Stimulated activated CD4-positive, alpha-beta T cell treated with anti-CD3 and anti-CD28 coated beads, Interleukin-15, amount 100 ng/mL, for 24 hours (primary cell): ENCODE measurements around the gene FAIM.
"Not testable (repeated sequence)": the region's sequence is repeated elsewhere in the genome, so short reads cannot be mapped to it uniquely, and the experiment has no call there.

Experiments used
- DNase-seq: peaks from one replicate; pipeline ENCODE4 v3.0.0-alpha.2; 2020

Gene FAIM

GRCh38 chr3:138604106-138604595 lies 4.4 kb upstream of the FAIM start:
- DNase-seq: not testable (repeated sequence)

DNA sequence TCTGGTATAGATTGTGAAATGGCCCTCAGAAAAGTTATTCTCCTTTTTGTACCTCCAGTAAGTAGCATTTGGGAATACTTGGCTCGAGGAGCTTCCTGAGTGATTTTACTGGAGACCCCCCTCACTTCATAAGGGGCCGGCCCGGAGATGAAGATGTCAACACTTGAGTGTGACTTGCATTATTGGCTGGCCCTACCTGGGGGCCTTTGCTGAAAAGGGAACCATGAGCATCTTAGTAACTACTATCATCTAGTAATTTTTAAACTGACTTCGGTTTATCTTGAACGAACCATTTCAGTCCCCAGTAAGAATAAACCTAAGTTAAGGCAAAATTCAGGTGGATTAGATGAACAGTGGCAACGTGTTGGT lies 1.3 kb downstream of the FAIM start:
- DNase-seq: no peak

DNA sequence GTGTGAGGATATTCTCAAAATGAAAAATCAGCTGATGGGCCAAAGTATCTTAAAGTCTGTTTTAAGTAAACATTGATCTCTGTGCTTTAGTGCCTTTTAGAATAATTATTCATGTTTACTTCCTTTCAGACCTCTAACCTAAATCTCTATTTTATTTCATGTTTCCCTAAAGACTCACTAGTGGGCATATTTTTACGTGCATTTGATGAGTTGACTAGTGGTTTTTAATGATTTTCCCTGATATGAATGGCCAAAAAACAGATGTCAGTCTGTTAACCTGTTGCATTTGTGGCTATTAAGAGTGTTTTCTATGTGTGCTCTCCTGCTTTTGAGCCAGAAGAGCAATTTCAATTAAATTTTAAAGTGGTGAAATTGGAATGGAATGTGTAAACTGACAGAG lies 6.9 kb downstream of the FAIM start:
- no peak for DNase-seq

DNA sequence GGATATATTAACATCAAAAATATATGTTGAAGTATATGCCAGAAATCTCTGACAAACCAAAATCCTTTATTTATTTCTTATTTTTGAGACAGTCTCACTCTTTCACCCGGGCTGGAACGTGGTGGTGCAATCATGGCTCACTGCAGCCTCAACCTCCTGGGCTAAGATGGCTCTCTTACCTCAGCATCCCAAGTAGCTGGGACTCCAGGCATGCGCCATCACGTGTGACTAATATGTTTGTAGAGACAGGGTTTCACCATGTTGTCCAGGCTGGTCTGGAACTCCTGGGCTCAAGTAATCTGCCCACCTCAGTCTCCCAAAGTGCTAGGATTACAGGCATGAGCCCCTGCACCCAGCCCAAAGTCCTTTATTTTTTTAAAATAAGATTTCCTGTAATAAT lies 11.9 kb downstream of the FAIM start:
- DNase-seq: no peak

DNA sequence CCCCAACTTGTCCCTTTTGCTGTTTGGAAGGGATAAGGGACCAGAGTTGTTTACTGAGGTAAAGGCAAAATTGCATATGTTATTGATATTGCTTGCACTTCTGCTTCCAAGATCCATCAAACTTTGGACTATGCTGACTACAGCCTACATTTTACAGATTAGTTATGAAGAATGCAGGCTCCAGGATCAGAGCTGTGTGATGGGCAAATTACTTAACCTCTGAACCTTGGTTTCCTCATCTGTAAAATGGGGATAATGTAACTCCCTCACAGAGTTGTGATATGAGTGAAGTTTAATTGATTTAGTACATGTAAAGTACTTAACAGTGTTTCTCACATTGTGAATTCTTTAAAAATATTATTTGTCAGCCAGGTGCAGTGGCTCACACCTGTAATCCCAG lies 15.9 kb downstream of the FAIM start:
- DNase-seq: no peak

DNA sequence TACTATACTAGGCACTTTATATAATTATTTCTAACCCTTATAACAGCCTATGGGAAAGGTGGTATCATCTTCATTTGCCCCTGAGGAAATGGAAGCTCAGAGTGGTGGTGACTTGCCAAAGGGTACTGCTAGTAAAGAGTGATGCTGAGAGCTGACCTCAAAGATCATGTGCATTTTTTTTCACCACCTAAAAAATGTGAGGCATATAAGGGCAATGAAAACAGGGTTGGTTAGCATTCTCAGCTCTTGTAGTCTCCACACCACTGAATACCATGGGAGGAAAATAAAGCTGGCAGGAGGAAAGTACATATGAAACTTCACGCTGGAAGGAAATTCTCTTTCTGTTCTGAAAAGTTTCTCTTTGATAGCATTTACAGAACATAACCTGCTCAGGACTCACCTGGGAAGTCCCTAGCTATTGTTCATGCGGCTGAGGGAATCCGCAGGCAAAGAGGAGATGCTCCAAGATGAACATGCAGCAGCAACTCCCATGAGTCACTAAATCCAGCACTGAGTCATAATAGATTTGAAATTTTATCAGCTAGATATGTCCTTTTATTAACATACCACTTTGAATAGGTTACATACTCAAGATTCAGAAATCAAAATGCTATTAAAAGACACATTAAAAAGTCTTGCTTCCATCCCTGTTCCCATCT lies 17.3 kb downstream of the FAIM start:
- no peak for DNase-seq

DNA sequence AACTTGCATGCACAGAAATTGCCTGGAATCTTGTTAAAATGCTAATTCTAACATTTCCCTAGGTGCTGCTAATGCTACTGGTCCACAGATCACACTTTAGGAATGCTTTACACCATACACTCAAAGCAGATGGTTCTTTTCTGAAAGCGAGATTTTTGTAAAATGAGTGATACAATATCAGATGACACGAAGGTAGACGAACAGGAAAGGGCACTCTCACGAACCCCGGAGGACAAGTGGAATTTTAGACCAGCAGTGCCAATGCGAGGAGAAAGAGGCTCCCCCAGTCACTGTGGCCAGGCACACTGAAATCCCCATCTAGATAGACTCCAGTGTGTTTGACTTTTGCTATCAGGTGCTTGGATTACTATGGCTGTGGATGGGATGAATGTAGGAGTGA lies 21.0 kb downstream of the FAIM start:
- no peak for DNase-seq

GRCh38 chr3:138638641-138639040 lies 30.1 kb downstream of the FAIM start:
- no peak for DNase-seq

DNA sequence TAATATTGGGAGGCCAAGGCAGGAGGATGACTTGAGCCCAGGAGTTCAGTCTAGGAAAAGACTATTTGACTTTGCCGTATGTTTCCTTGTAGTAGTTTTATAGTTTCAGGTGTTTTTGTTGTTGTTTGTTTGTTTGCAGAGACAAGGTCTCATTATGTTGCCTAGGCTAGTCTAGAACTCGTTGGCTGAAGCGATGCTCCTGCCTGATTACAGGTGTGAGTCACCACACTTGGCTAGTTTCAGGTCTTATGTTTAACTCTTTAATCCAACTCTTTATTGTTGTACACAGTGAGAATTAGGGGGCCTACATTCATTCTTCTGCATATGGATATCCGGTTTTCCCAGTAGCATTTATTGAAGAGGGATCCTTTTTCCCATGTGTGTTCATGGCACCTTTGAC lies 32.0 kb downstream of the FAIM start:
- no peak for DNase-seq

DNA sequence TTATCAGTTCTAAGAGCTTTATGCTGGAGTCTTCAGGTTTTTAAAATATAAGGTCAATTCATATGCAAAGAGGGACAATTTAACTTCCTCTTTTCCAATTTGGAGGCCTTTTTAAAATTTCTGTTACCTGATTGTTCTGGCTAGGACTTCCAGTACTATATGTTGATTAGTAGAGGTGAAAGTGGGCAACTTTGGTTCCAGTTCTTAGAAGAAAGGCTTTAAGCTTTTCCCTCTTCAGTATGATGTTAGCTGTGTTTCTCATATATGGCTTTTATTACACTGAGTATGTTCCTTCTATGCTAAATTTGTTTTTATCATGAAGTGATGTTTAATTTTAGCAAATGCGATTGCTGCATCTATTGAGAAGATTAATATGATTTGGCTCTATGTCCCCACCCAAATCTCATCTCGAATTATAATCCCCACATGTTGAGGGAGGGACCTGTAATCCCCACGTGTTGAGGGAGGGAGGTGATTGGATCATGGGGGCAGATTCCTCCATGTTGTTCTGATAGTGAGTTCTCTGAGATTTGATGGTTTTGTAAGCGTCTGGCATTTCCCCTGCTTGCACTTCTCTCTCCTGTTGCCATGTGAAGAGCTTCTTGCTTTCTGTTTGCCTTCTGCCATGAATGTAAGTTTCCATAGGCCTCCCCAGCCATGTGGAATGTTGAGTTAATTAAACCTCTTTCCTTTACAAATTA lies 33.8 kb downstream of the FAIM start:
- DNase-seq: no peak

DNA sequence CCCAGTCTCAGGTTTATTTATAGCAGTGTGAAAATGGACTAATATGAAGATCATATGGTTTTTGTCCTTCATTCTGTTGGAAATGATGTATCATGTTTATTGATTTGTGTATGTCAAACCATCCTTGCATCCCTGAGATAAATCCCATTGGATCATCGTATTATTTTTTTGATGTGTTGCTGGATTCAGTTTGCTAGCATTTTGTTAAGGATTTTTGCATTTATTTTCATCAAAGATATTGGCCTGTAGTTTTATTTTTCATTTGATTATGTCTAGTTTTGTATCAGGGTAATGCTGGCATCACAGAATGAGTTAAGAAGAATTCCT lies 34.3 kb downstream of the FAIM start:
- DNase-seq: no peak

DNA sequence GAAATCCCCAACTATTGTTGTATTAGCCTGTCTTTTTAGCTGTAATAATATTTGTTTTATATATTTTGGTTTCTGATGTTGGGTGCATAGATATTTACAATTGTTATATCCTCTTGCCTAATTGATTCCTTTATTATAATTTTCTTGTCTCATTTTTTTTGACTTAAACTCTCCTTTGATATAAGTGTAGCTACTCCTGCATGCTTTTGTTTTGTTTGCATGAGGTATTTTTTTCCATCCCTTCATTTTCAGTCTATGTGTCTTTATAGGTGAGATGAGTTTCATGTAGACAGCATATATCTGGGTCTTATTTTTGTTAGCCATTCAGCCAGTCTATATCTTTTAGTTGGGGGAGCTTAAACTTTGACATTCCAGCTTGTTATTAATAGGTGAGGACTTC lies 37.4 kb downstream of the FAIM start:
- DNase-seq: no peak

DNA sequence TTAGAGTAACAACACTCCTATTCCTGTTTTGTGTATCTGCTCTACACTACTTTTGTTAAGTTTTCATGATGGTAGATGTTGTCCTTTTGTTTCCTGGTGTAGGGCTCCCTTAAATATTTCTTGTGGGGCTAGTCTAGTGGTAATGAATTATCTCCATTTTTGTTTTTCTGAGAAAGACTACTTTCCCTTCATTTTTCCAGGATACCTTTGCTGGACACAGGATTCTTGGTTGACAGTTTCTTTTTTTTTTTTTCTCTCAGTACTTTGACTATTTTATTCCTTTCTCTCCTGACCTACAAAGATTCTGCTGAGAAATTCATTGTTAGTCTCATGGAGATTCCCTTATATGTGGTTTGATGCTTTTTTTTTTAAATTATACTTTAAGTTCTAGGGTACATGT lies 37.9 kb downstream of the FAIM start:
- DNase-seq: no peak

- no peak for DNase-seq
These were observed 40.6 kb downstream of the FAIM start for GRCh38 chr3:138649134-138649533.

GRCh38 chr3:138653567-138653966 lies 45.0 kb downstream of the FAIM start:
- no peak for DNase-seq

- DNase-seq: no peak
These were observed 48.9 kb downstream of the FAIM start for GRCh38 chr3:138657508-138657907.

DNA sequence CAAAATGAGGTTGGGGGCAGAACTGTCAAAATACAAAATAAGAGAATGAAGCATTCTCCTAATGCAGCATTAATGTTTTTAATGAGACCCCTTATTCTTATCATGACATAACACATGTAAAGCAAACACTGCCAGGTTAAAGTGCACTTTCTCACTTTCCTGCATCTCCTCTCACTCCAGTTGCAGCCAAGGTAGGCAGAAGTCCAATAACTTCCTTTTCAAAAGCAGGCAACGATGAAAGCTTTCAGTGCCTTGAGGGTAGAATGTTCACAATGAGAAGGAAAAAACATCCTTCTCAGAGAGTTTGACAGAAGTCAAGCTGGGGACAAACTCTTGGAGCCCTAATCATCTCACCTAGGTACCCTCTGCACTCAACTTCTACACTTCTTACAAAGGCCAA lies 59.5 kb downstream of the FAIM start:
- no peak for DNase-seq

- DNase-seq: no peak
These were observed 61.8 kb downstream of the FAIM start for GRCh38 chr3:138670407-138670806.

GRCh38 chr3:138673641-138674530 lies 65.3 kb downstream of the FAIM start:
- no peak for DNase-seq

- no peak for DNase-seq
These were observed 66.8 kb downstream of the FAIM start for GRCh38 chr3:138675393-138675792.

- DNase-seq: no peak
These were observed 69.5 kb downstream of the FAIM start for GRCh38 chr3:138678086-138678485.

DNA sequence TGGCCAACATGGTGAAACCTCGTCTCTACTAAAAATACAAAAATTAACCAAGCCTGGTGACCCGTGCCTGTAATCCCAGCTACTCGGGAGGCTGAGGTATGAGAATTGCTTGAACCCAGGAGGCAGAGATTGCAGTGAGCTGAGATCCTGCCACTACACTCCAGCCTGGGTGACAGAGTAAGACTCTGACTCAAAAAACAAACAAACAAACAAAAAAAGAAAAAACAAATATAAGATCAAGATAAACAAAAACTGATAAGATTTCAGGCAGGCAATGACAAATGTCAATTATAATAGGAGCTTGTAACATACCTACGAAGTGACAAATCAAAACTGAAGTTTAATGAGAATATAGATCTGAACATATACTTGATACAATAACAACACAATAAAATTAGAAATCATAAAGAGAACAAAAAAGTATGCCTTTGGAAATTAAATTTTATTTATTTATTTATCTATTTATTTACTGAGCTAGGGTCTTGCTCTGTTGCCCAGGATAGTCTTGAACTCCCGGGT lies 70.4 kb downstream of the FAIM start:
- no peak for DNase-seq

DNA sequence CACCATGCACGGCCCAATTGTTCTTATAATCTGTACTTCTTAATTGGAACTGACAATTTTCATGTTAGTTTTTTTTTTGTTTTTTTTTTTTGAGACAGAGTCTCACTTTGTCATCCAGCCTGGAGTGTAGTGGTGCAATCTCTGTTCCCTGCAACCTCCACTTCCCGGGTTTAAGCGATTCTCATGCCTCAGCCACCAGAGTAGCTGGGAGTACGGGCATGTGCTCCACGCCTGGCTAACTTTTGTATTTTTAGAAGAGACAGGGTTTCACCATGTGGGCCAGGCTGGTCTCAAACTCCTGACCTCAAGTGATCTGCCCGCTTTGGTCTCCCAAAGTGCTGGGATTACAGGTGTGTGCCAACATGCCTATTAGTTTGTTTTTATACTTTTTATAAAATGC lies 72.4 kb downstream of the FAIM start:
- DNase-seq: not testable (repeated sequence)
